CD14-positive monocyte (primary cell): ENCODE data around the gene RPS6KL1. TPM values are rescaled to one million over a fixed set of nuclear protein-coding genes. Genes with fewer than 3 reads are reported as not detected.
"Not testable (repeated sequence)": the region's sequence is repeated elsewhere in the genome, so short reads cannot be mapped to it uniquely, and the experiment has no call there.

Source experiments
- DNase-seq, 3 donors: peaks; one replicate each; pipeline ENCODE4 v3.0.0-alpha.2; 2011 to 2022
- H2AFZ ChIP-seq: 2 replicates; pipeline ENCODE4 v1.6.0; 2012; ENCODE audit warnings: mild to moderate bottlenecking, low read depth, low read length, inconsistent platforms; ENCODE audit not compliant: insufficient read depth, poor library complexity, severe bottlenecking
- H3K27ac ChIP-seq, 2 donors: 1 replicate in 1 of 2; 2 replicates in 1 of 2; pipeline ENCODE4 v1.5.1; 2012 to 2013; ENCODE audit warnings: low read length in 2 of 2, control low read depth in 1 of 2, inconsistent platforms in 1 of 2, low read depth in 1 of 2, mild to moderate bottlenecking in 1 of 2
- H3K27me3 ChIP-seq, 2 donors: one replicate each; pipeline versions ENCODE4 v1.6.0 to v1.6.1; 2011 to 2013; ENCODE audit warnings: low read length in 2 of 2; ENCODE audit not compliant: control insufficient read depth in 2 of 2, insufficient read depth in 2 of 2
- H3K36me3 ChIP-seq, 2 donors: replicated peaks in 1 of 2; 1 replicate in 1 of 2; 2 replicates in 1 of 2; pipeline versions ENCODE4 v1.5.1 to v1.6.1; 2012 to 2013; ENCODE audit warnings: low read length in 2 of 2, control low read depth in 1 of 2, inconsistent platforms in 1 of 2, mild to moderate bottlenecking in 1 of 2; ENCODE audit not compliant: insufficient read depth in 2 of 2, control insufficient read depth in 1 of 2
- H3K4me1 ChIP-seq, 2 donors: 1 replicate in 1 of 2; 2 replicates in 1 of 2; pipeline versions ENCODE4 v1.5.1 to v1.6.1; 2012 to 2013; ENCODE audit warnings: low read length in 2 of 2, control low read depth in 1 of 2, inconsistent platforms in 1 of 2, mild to moderate bottlenecking in 1 of 2, moderate library complexity in 1 of 2; ENCODE audit not compliant: insufficient read depth in 2 of 2, control insufficient read depth in 1 of 2
- H3K4me2 ChIP-seq: replicated peaks from 2 replicates; pipeline ENCODE3; 2012; ENCODE audit warnings: low read length, moderate library complexity, mild to moderate bottlenecking; ENCODE audit not compliant: poor library complexity, severe bottlenecking; ENCODE audit errors: extremely low read depth
- H3K4me3 ChIP-seq, 3 experiments: fragments of 200-600 bp in 1 of 3; sonication (generic) in 1 of 3; replicated peaks in 1 of 3; 1 replicate in 2 of 3; 2 replicates in 1 of 3; pipeline ENCODE4 v1.5.1; 2011 to 2013; ENCODE audit warnings: low read length in 3 of 3, mild to moderate bottlenecking in 3 of 3, control low read depth in 2 of 3, low read depth in 2 of 3, inconsistent platforms in 1 of 3, moderate library complexity in 1 of 3
- H3K79me2 ChIP-seq: 2 replicates; pipeline ENCODE4 v1.6.0; 2012; ENCODE audit warnings: mild to moderate bottlenecking, control low read depth, inconsistent platforms, low read length, moderate library complexity; ENCODE audit not compliant: insufficient read depth
- H3K9ac ChIP-seq: 2 replicates; pipeline ENCODE4 v1.6.0; 2017; ENCODE audit warnings: low read length, mild to moderate bottlenecking; ENCODE audit not compliant: insufficient read depth, poor library complexity, severe bottlenecking
- H3K9me3 ChIP-seq, 2 donors: replicated peaks in 1 of 2; 1 replicate in 1 of 2; 2 replicates in 1 of 2; pipeline versions ENCODE4 v1.5.1 to v1.6.1; 2012 to 2013; ENCODE audit warnings: low read length in 2 of 2, control low read depth in 1 of 2; ENCODE audit not compliant: control insufficient read depth in 1 of 2, insufficient read depth in 1 of 2
- H4K20me1 ChIP-seq: 2 replicates; pipeline ENCODE4 v1.6.0; 2012; ENCODE audit warnings: mild to moderate bottlenecking, low read length, control low read depth, moderate library complexity; ENCODE audit not compliant: insufficient read depth
- H3K27ac Mint-ChIP-seq, 7 donors: one replicate each; pipeline ENCODE4 v1.8.0; 2020; ENCODE audit warnings: mild to moderate bottlenecking in 7 of 7, mixed read lengths in 7 of 7, moderate library complexity in 6 of 7, inconsistent platforms in 2 of 7
- H3K27me3 Mint-ChIP-seq, 3 donors: one replicate each; pipeline ENCODE4 v1.8.0; 2021 to 2022; ENCODE audit warnings: low read depth in 3 of 3, mild to moderate bottlenecking in 3 of 3, mixed read lengths in 3 of 3, moderate library complexity in 3 of 3, inconsistent platforms in 1 of 3
- H3K36me3 Mint-ChIP-seq, 2 donors: one replicate each; pipeline ENCODE4 v1.8.0; 2020; ENCODE audit warnings: mixed read lengths in 2 of 2, inconsistent platforms in 1 of 2, mild to moderate bottlenecking in 1 of 2
- H3K4me1 Mint-ChIP-seq: one replicate; pipeline ENCODE4 v1.8.0; 2020; ENCODE audit warnings: mild to moderate bottlenecking, mixed read lengths
- H3K4me3 Mint-ChIP-seq, 2 donors: one replicate each; pipeline ENCODE4 v1.8.0; 2020; ENCODE audit warnings: mild to moderate bottlenecking in 2 of 2, mixed read lengths in 2 of 2, moderate library complexity in 1 of 2
- H3K9me3 Mint-ChIP-seq, 7 donors: one replicate each; pipeline ENCODE4 v1.8.0; 2020 to 2022; ENCODE audit warnings: mixed read lengths in 7 of 7, mild to moderate bottlenecking in 6 of 7, moderate library complexity in 6 of 7, inconsistent platforms in 2 of 7
- CTCF ChIP-seq: fragments of 200-600 bp; IDR thresholded peaks from one replicate; pipeline ENCODE4 v1.8.0; 2022; ENCODE audit warnings: antibody characterized with exemption, mild to moderate bottlenecking
- WGBS: methylation state at CpG from one replicate; pipeline ENCODE4 v1.1.5; 2013; ENCODE audit warnings: missing lambda C conversion rate; ENCODE audit not compliant: insufficient coverage; 5-methylcytosine and 5-hydroxymethylcytosine counted together
- intact Hi-C, 2 donors: fragments of 100-400 bp; cut with micrococcal nuclease; formaldehyde crosslinking; loops; one replicate each; pipeline versions ENCODE4 v1.15.0 to v1.15.1; 2023
- polyA plus RNA-seq, 3 donors: library from polyadenylated mRNA; depleted of rRNA in 1 of 3; unstranded in 2 of 3; stranded (reverse) in 1 of 3; fragments of 300-500 nt in 2 of 3; fragments of >200 nt in 1 of 3; fragmentation: Illumina TruSeq in 2 of 3; gene quantifications; 1 replicate in 2 of 3; 2 replicates in 1 of 3; pipeline ENCODE4 v1.2.3, GENCODE V29; 2012 to 2021

Gene RPS6KL1
- polyA plus RNA-seq, 3 donors = 0.13 TPM; not detected in 2

DNA sequence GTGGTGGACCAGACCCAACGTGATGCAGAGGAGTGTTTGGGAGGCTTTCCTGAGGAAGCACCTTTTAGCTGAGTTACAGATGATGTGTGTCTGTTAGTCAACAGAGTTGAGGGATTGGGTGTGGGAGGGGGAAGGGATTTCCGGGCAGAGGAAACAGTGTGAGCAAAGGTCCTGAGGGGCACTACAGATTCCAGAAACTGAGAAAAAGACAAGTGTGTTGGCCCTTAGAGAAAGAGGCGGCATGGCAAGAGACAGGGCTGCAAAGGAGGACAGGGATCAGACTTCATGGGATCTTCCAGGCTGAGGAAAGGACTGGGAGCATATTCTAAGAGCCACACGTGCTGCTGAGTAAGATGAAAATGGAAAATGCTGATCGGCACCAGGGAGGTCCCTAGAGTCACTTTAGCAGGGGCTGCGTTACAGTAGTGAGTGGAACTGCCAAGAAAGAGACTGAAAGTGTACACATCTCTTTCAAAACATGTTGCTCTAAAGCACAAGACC is 9.4 kb upstream of the RPS6KL1 start:
- H3K27me3 ChIP-seq = no peaks in the 10 kb centered on the region
- H3K9ac ChIP-seq = no peak overlapping the region
- Mint-ChIP-seq H3K27ac (peak overlapping the region in 2 of 7 donors; percentile 12 to 34), H3K9me3 (peaks cover 0 to 2% (median 0%) of the 10 kb centered on the region in 7 donors), H3K4me1 (peaks cover 13% of the 10 kb centered on the region), H3K27me3 (peaks cover 5 to 7% (median 7%) of the 10 kb centered on the region in 3 donors), H3K36me3 (no peaks in the 10 kb centered on the region), H3K4me3 (peak overlapping the region in 1 of 2 donors; percentile 2)
- TF ChIP-seq CTCF = no peak
- no peaks in the 10 kb centered on the region for H3K9me3 ChIP-seq
- DNase-seq = peak in 1 of 3 donors; percentile 25
- peaks cover 0 to 6% of the 10 kb centered on the region in 2 donors for H3K4me1 ChIP-seq
- H3K27ac ChIP-seq = no peak overlapping the region
- H3K36me3 ChIP-seq = no peaks in the 10 kb centered on the region
- no peak overlapping the region for H3K4me2 ChIP-seq
- H2AFZ ChIP-seq = no peak overlapping the region
- H3K79me2 ChIP-seq = no peaks in the 10 kb centered on the region
- intact Hi-C loops = no loop called here
- 23% methylated on average over 5 of the region's 6 CpGs for WGBS
- H3K4me3 ChIP-seq = no peak overlapping the region
- no peaks in the 10 kb centered on the region for H4K20me1 ChIP-seq

GRCh38 chr14:74931744-74932143 is 8.7 kb upstream of the RPS6KL1 start:
- H3K27me3 Mint-ChIP-seq, H3K36me3 ChIP-seq, H2AFZ ChIP-seq, H3K4me1 ChIP-seq, H3K4me2 ChIP-seq, H3K36me3 Mint-ChIP-seq, H3K27ac ChIP-seq, H3K9ac ChIP-seq, H3K27ac Mint-ChIP-seq, H3K9me3 ChIP-seq, H3K4me3 Mint-ChIP-seq, H4K20me1 ChIP-seq, intact Hi-C loops, H3K27me3 ChIP-seq, DNase-seq, H3K9me3 Mint-ChIP-seq, H3K79me2 ChIP-seq, H3K4me3 ChIP-seq: not testable (repeated sequence)
- 85% methylated on average over 5 of the region's 9 CpGs for WGBS
- H3K4me1 Mint-ChIP-seq = peaks cover 13% of the 10 kb centered on the region
